Ovary (tissue), 9 donors: ENCODE data around the gene CRACDL. TPM values are rescaled to one million over a fixed set of nuclear protein-coding genes. Genes with fewer than 3 reads are reported as not detected.

Experiments used
- DNase-seq, 5 donors: peaks; one replicate each; pipeline ENCODE4 v3.0.0-alpha.2; 2019 to 2020
- H3K27ac ChIP-seq, 2 donors: fragments of 200-600 bp; one replicate each; pipeline versions ENCODE4 v1.5.1 to v1.8.0; 2019 to 2022
- H3K27me3 ChIP-seq: fragments of 200-600 bp; one replicate; pipeline ENCODE4 v1.8.0; 2022
- H3K36me3 ChIP-seq: fragments of 200-600 bp; sonication (generic); one replicate; pipeline ENCODE4 v1.5.1; 2019
- H3K4me1 ChIP-seq: one replicate; pipeline ENCODE4 v1.8.1; 2013; ENCODE audit warnings: mild to moderate bottlenecking, moderate library complexity; ENCODE audit not compliant: insufficient read depth
- H3K4me3 ChIP-seq: fragments of 200-600 bp; sonication (generic); one replicate; pipeline ENCODE4 v1.5.1; 2017
- H3K9me3 ChIP-seq, 2 donors: fragments of 200-600 bp in 1 of 2; sonication (generic) in 1 of 2; one replicate each; pipeline versions ENCODE4 v1.5.1 to v1.8.1; 2013 to 2019; ENCODE audit warnings: mild to moderate bottlenecking in 1 of 2, moderate library complexity in 1 of 2
- EP300 ChIP-seq: sonication (generic); formaldehyde crosslinking; IDR thresholded peaks from one replicate; pipeline ENCODE4 v1.6.1; 2017; ENCODE audit warnings: antibody characterized with exemption
- POLR2A ChIP-seq: fragments of 450-650 bp; IDR thresholded peaks from one replicate; pipeline ENCODE4 v1.6.1; 2017; ENCODE audit warnings: antibody characterized with exemption, mild to moderate bottlenecking, moderate library complexity
- WGBS, 3 donors: extraction: QIAGEN DNeasy Blood & Tissue Kit in 1 of 3; methylation state at CpG; one replicate each; pipeline versions ENCODE4 v1.1.5 to v1.1.7; 2013 to 2017; 5-methylcytosine and 5-hydroxymethylcytosine counted together
- intact Hi-C, 4 donors: fragments of 100-400 bp; cut with DNase I; formaldehyde crosslinking; loops; one replicate each; pipeline versions ENCODE4 v1.11.0 to v1.15.1; 2022 to 2023
- polyA plus RNA-seq, 2 donors: library from polyadenylated mRNA; stranded (reverse); fragments of 200-250 nt in 1 of 2; fragments of 350-450 nt in 1 of 2; fragmentation: Illumina TruSeq in 1 of 2; extraction: RNeasy Lipid Tissue Mini Kit (QIAGEN cat#74804) in 1 of 2; gene quantifications; one replicate each; pipeline ENCODE4 v1.2.3, GENCODE V29; 2013 to 2014
- total RNA-seq, 7 donors: library from RNA; depleted of rRNA in 2 of 7; stranded (reverse); fragments of >200 nt in 2 of 7; fragmentation: NEBNext Ultra II Directional in 3 of 7; extraction: Animal tissue kit (Norgen Biotek cat#: 25700) in 3 of 7; gene quantifications; one replicate each; pipeline versions ENCODE4 v1.1.0 to v1.2.4, GENCODE V29; 2016 to 2023
- TF ChIP-seq, protein P1 (sequence below), 3 donors: fragments of 450-650 bp in 2 of 3; fragments of 200-600 bp in 1 of 3; IDR thresholded peaks; one replicate each; pipeline versions ENCODE4 v1.5.1 to v1.8.0; 2016 to 2022; ENCODE audit warnings: antibody characterized with exemption in 3 of 3, mild to moderate bottlenecking in 1 of 3
- donor health status: DM: no; HTN: no; CAD: no; lungs with moderate emphysema.
- donor health status: DM: no; HTN: no; CAD: no.
- donor health status: Bipolar disorder and iron deficiency.
- donor health status: DM: yes; HTN: yes; CAD: no.
- donor health status: DM: no; HTN: no; CAD: no.
- donor health status: DM: yes; HTN: yes; CAD: no.

CRACDL gene
- total and polyA plus RNA-seq, 9 donors = 1.2 to 22.4 (median 2.7) TPM

DNA sequence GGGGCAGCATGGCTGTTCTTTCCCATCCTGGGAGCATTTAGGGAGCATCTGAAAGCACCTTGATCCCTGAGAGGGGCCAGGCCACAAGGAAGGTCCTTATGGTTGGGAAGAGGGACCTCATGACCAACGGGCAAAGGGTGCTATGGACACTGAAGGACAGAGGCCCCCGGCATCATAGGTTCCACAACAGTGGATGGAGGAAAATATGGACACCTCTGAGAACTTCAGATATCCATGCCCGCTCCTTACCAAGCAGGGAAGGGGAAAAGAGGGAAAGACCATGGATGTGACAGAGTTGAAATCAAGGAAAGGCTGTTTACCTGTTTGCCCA, 111.0 kb downstream of the CRACDL start:
- Histone ChIP-seq H3K27me3 (no peaks in the 10 kb centered on the region), H3K36me3 (no peaks in the 10 kb centered on the region), H3K27ac (no peak overlapping the region), H3K4me1 (peaks cover 3% of the 10 kb centered on the region), H3K4me3 (no peak overlapping the region), H3K9me3 (no peaks in the 10 kb centered on the region)
- intact Hi-C loops = loop anchor here in 1 of 4 donors (5.0 kb wide), 1 partner anchor 178 kb away; no protein-coding TSS in a partner anchor
- no peak for TF ChIP-seq POLR2A
- TF ChIP-seq, protein P1, sequence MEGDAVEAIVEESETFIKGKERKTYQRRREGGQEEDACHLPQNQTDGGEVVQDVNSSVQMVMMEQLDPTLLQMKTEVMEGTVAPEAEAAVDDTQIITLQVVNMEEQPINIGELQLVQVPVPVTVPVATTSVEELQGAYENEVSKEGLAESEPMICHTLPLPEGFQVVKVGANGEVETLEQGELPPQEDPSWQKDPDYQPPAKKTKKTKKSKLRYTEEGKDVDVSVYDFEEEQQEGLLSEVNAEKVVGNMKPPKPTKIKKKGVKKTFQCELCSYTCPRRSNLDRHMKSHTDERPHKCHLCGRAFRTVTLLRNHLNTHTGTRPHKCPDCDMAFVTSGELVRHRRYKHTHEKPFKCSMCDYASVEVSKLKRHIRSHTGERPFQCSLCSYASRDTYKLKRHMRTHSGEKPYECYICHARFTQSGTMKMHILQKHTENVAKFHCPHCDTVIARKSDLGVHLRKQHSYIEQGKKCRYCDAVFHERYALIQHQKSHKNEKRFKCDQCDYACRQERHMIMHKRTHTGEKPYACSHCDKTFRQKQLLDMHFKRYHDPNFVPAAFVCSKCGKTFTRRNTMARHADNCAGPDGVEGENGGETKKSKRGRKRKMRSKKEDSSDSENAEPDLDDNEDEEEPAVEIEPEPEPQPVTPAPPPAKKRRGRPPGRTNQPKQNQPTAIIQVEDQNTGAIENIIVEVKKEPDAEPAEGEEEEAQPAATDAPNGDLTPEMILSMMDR (IDR thresholded peaks at IDR 0.05) = no peak
- TF ChIP-seq EP300 = no peak
- DNase-seq = no peak
- WGBS, 3 donors = 93 to 100% (median 96%) methylated on average over 3 of the region's 3 CpGs

DNA sequence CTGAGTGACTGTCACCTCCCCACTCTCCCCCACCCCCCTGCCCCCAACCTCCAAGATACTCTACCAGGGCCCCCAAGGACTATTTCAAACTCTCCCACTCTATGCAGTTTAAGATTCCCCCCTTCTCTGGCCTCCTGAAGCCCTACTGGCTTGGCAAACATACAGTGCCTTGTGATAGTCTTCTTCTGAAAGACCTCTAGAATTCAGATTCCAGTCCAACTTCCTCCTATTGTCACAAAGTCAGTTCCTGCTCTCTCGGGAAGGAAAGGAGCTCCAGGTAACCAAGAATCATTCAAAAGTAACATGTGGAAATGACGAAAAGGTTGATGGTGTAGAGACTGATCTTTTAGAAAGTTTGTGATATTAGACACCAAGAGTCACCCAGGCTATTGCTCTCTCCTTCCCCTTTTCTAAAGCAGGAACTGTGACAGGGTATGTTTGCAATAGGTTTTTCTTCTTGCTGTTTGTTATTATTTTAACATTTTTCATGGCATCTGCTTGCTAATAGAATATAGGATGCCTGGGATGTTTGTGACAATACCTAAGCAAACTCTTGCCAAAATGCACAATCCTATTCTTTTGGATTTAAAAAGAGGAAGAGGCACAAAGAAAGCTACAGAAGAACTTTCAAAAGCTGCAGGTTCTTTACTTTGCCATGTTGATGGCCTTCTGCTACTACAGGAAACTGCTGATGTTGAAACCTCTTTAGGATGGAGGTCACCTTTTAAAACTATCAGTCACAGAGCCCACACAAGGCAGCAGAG, 111.6 kb downstream of the CRACDL start:
- Histone ChIP-seq H3K27me3 (no peaks in the 10 kb centered on the region), H3K4me1 (peaks cover 3% of the 10 kb centered on the region), H3K4me3 (no peak overlapping the region), H3K9me3 (no peaks in the 10 kb centered on the region), H3K27ac (no peak overlapping the region), H3K36me3 (no peaks in the 10 kb centered on the region)
- 78 to 85% (median 84%) methylated on average over 2 of the region's 2 CpGs for WGBS, 3 donors
- TF ChIP-seq, protein P1 (IDR thresholded peaks at IDR 0.05) = no peak
- TF ChIP-seq EP300 (no peak), POLR2A (no peak)
- intact Hi-C loops = loop anchor here in 2 of 4 donors (5.0 kb wide), 2 partner anchors 92 to 177 kb away; partner anchors contain the start of gene MGAT4A (in 1 of the 2)
- DNase-seq = no peak

DNA sequence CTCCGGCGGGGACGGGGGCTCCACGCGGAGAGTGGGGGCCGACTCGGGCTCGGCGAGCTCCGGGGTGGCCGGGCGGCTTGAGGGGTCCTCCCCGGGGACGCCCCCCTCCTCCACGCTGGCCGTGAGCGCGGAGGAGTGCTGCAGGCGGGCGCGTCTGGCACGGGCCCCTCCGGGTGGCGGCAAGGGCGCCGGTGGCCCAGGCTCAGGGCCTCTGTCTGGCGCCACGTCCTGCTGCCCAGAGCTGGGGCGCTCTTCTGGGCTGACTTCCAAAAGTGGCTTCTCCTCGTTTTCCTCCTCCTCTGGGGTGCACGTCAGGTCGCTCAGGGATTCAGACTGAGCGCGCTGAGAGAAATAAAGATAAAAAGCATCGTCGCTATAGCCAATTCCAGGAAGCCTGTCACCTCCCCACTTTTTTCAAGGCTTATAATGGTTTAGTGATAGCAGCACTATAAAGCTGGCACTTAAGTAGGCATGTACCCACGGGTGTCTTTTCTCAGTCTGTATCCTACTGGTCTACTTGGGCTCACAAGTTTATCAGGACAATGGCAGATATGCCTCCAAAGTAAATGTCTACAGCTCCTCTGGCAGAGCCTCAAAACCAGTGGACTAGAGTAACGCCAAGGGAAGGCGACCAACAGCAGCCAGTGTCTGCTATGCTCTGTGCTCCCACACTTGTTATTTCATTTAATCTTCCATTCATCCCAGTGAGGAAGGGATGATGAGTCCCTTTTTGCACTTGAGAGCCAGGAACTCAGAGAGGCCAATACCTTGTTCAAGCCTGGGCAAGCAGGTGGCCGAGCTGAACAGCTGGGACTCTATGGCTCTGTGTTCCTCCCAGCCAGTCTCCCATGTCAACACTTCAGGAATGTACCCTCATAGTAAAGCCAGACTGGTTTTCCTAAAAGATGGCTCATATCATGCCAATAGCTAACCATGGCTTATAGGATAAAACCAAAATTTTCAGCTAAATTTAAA, 112.5 kb downstream of the CRACDL start:
- intact Hi-C loops = loop anchor here in 1 of 4 donors (5.0 kb wide), 1 partner anchor 91 kb away; the partner anchor contains the start of gene MGAT4A
- no peaks in the 10 kb centered on the region for H3K9me3 ChIP-seq
- H3K27ac ChIP-seq = no peak overlapping the region
- DNase-seq = no peak
- H3K27me3 ChIP-seq = no peaks in the 10 kb centered on the region
- H3K36me3 ChIP-seq = no peaks in the 10 kb centered on the region
- H3K4me1 ChIP-seq = peaks cover 3% of the 10 kb centered on the region
- TF ChIP-seq POLR2A (no peak), EP300 (no peak)
- TF ChIP-seq, protein P1 (IDR thresholded peaks at IDR 0.05) = no peak
- 7 to 24% (median 16%) methylated on average over 22 to 40 of the region's 40 CpGs for WGBS, 3 donors
- peak overlapping the region; percentile 27 for H3K4me3 ChIP-seq
